Gastrocnemius medialis (tissue), 4 donors: Measurements from ENCODE around the gene FEM1A. TPM values are rescaled to one million over a fixed set of nuclear protein-coding genes. Genes with fewer than 3 reads are reported as not detected.

ENCODE experiments used
- ATAC-seq, 2 donors: fragments of 150-250 bp; one replicate each; pipeline ENCODE4 v1.9.1; 2016
- DNase-seq, 2 donors: peaks; one replicate each; pipeline ENCODE4 v3.0.0-alpha.2; 2019
- H3K27ac ChIP-seq, 4 donors: fragments of 200-600 bp; sonication (generic); 1 replicate in 1 of 4; 2 replicates in 3 of 4; pipeline ENCODE4 v1.5.1; 2016 to 2018; ENCODE audit warnings: mild to moderate bottlenecking in 2 of 4, moderate library complexity in 1 of 4
- H3K27me3 ChIP-seq, 3 donors: fragments of 200-600 bp; sonication (generic) in 2 of 3; 1 replicate in 1 of 3; 2 replicates in 2 of 3; pipeline versions ENCODE4 v1.5.1 to v1.6.0; 2016 to 2019; ENCODE audit warnings: mild to moderate bottlenecking in 1 of 3, moderate library complexity in 1 of 3
- H3K36me3 ChIP-seq, 2 donors: fragments of 200-600 bp; sonication (generic) in 1 of 2; one replicate each; pipeline ENCODE4 v1.5.1; 2017 to 2018
- H3K4me1 ChIP-seq, 2 donors: fragments of 200-600 bp; sonication (generic) in 1 of 2; one replicate each; pipeline ENCODE4 v1.5.1; 2016 to 2017; ENCODE audit warnings: mild to moderate bottlenecking in 2 of 2
- H3K4me3 ChIP-seq, 4 donors: fragments of 200-600 bp; sonication (generic) in 3 of 4; 1 replicate in 1 of 4; 2 replicates in 3 of 4; pipeline ENCODE4 v1.5.1; 2016 to 2019; ENCODE audit warnings: mild to moderate bottlenecking in 2 of 4
- H3K9me3 ChIP-seq, 3 donors: fragments of 200-600 bp; sonication (generic) in 2 of 3; 1 replicate in 1 of 3; 2 replicates in 2 of 3; pipeline ENCODE4 v1.5.1; 2016 to 2019
- POLR2A ChIP-seq, 2 donors: fragments of 450-650 bp; IDR thresholded peaks; one replicate each; pipeline ENCODE4 v1.6.1; 2017; ENCODE audit warnings: antibody characterized with exemption in 2 of 2, mild to moderate bottlenecking in 2 of 2, moderate library complexity in 2 of 2
- in situ Hi-C, 4 donors: fragments of 200-750 bp; cut with MboI; loops; one replicate each; pipeline versions ENCODE4 v1.15.0 to v1.8.0; 2017; ENCODE audit warnings: low sequenced_read_pairs in 4 of 4
- intact Hi-C: fragments of 100-400 bp; cut with DNase I; formaldehyde crosslinking; loops from one replicate; pipeline ENCODE4 v1.15.1; 2023; ENCODE audit warnings: low total_unique reads
- total RNA-seq, 4 donors: library from RNA; depleted of rRNA; stranded (reverse); fragments of >200 nt; gene quantifications; one replicate each; pipeline versions ENCODE4 v1.1.0 to v1.2.3, GENCODE V29; 2016
- TF ChIP-seq, protein P1 (sequence below), 5 experiments: fragments of 450-650 bp in 3 of 5; fragments of 200-600 bp in 2 of 5; sonication (generic) in 2 of 5; IDR thresholded peaks in 4 of 5; conservative IDR thresholded peaks in 1 of 5; 1 replicate in 4 of 5; 2 replicates in 1 of 5; pipeline ENCODE4 v1.5.1; 2016 to 2019; ENCODE audit warnings: antibody characterized with exemption in 5 of 5, mild to moderate bottlenecking in 3 of 5, moderate library complexity in 3 of 5

FEM1A gene
- total RNA-seq, 4 donors from 2014 or later = 246 to 360 (median 300) TPM

DNA sequence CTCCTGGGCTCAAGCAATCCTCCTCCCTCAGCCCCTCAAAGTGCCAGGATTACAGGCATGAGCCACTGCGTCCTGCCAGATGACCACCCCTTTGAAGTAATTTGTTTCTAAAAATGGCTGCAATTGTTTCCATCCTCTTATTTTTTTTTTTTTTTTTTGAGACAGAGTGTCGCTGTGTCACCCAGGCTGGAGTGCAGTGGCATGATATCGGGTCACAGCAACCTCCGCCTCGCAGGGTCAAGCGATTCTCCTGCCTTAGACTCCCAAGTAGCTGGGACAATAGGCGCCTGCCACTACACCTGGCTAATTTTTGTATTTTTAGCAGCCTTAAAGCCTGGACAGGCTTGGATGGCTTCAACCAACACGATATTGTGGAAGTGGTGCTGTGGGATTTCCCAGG is 45.5 kb upstream of the FEM1A start:
- Histone ChIP-seq H3K27ac (no peak overlapping the region), H3K9me3 (no peaks in the 10 kb centered on the region), H3K4me3 (no peak overlapping the region), H3K36me3 (no peaks in the 10 kb centered on the region), H3K27me3 (peaks cover 5 to 9% (median 5%) of the 10 kb centered on the region in 3 donors), H3K4me1 (peaks cover 4 to 14% of the 10 kb centered on the region in 2 donors)
- in situ Hi-C loops (no loop called here), intact Hi-C loops (no loop called here)
- DNase-seq (no peak), ATAC-seq (no peak)
- TF ChIP-seq, protein P1, sequence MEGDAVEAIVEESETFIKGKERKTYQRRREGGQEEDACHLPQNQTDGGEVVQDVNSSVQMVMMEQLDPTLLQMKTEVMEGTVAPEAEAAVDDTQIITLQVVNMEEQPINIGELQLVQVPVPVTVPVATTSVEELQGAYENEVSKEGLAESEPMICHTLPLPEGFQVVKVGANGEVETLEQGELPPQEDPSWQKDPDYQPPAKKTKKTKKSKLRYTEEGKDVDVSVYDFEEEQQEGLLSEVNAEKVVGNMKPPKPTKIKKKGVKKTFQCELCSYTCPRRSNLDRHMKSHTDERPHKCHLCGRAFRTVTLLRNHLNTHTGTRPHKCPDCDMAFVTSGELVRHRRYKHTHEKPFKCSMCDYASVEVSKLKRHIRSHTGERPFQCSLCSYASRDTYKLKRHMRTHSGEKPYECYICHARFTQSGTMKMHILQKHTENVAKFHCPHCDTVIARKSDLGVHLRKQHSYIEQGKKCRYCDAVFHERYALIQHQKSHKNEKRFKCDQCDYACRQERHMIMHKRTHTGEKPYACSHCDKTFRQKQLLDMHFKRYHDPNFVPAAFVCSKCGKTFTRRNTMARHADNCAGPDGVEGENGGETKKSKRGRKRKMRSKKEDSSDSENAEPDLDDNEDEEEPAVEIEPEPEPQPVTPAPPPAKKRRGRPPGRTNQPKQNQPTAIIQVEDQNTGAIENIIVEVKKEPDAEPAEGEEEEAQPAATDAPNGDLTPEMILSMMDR (IDR thresholded peaks at IDR 0.05 in 4 of 5, conservative IDR thresholded peaks at IDR 0.05 in 1 of 5) = no peak
- no peak for TF ChIP-seq POLR2A (IDR thresholded peaks at IDR 0.05)

DNA sequence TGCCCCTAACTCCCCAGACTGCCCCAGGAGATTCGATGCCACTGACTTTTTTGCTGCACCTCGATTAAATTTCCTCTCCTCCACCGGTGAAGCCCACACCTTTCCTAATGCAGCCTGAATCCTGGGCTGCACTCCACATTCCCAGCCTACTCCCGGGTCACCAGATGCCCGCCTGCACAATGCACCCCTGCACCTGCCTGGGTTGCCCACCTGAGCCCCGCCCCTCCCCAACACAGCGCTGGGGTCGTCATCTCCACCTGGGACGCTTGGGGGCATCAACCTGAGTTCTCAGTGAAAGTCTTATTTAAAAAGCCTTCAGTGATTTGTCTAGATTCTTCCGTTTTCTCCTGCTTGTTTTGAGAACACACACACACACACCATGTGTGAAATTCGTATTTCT is 43.3 kb upstream of the FEM1A start:
- TF ChIP-seq POLR2A (IDR thresholded peaks at IDR 0.05) = no peak
- TF ChIP-seq, protein P1 (IDR thresholded peaks at IDR 0.05 in 4 of 5, conservative IDR thresholded peaks at IDR 0.05 in 1 of 5) = no peak
- no peak for ATAC-seq
- Histone ChIP-seq H3K4me1 (peaks cover 4 to 11% of the 10 kb centered on the region in 2 donors), H3K27me3 (peaks cover 5 to 9% (median 5%) of the 10 kb centered on the region in 3 donors), H3K27ac (no peak overlapping the region), H3K4me3 (no peak overlapping the region), H3K36me3 (no peaks in the 10 kb centered on the region), H3K9me3 (no peaks in the 10 kb centered on the region)
- intact Hi-C loops = no loop called here
- no peak for DNase-seq
- in situ Hi-C loops = no loop called here

DNA sequence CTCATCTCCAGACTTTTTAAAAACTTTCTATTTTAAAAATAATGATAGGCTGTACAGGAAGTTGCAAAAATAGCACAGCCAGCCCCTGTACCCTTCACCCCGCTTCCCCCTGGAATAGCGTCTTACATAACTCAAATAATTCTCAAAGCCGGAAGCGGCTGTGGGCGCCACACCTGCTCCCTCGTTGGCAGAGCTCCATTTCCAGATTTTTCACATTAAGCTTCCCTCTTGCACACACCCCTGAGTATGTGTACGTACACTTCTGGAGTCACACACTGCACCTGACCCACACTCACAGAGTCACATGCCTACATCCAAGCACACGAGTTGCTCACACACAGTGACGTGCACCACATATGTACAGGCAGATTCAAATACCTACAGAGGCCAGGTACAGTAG is 42.9 kb upstream of the FEM1A start:
- DNase-seq (no peak), ATAC-seq (no peak)
- H3K27me3 ChIP-seq = peaks cover 5 to 9% (median 5%) of the 10 kb centered on the region in 3 donors
- TF ChIP-seq POLR2A (IDR thresholded peaks at IDR 0.05) = no peak
- TF ChIP-seq, protein P1 (IDR thresholded peaks at IDR 0.05 in 4 of 5, conservative IDR thresholded peaks at IDR 0.05 in 1 of 5) = no peak
- no peaks in the 10 kb centered on the region for H3K36me3 ChIP-seq
- no peaks in the 10 kb centered on the region for H3K9me3 ChIP-seq
- H3K27ac ChIP-seq = no peak overlapping the region
- intact Hi-C loops = no loop called here
- no peak overlapping the region for H3K4me3 ChIP-seq
- H3K4me1 ChIP-seq = peaks cover 4 to 11% of the 10 kb centered on the region in 2 donors
- in situ Hi-C loops = no loop called here

DNA sequence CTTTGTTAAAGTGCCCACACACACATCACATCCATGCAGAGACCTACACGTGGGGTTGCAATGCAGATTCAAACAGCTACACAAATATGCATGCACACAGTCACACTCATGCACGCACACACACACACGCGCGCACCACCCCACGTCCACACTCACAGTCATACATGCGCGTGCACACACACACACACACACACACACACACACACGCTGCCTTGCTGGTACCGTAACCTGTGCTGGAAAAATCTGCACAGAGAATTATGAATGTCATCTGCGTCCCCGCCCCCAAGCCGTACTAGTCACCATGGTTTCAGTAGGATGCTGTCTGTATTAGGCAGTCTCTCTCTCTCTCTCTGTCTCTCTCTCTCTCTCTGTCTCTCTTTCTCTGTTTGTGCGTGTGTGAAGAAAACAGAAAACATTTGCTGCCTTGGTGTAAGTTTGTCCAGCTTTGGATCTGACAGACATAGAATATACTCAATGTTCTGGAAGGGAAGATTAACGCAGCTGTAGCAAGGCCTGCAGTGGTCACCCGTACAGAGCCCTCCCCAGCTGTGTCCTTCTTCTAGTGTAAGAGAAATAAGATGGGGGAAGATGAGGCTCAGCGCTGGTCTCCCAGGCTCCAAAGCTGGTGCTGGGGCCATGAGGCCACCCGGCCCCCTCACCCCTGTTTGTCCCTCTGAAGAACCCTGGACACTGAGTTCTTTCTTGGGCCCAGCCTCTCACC is 41.5 kb upstream of the FEM1A start:
- ATAC-seq = no peak
- no peaks in the 10 kb centered on the region for H3K36me3 ChIP-seq
- H3K4me3 ChIP-seq = no peak overlapping the region
- no peak for TF ChIP-seq POLR2A (IDR thresholded peaks at IDR 0.05)
- TF ChIP-seq, protein P1 (IDR thresholded peaks at IDR 0.05 in 4 of 5, conservative IDR thresholded peaks at IDR 0.05 in 1 of 5) = no peak
- intact Hi-C loops (no loop called here), in situ Hi-C loops (no loop called here)
- DNase-seq = no peak
- H3K9me3 ChIP-seq = no peaks in the 10 kb centered on the region
- no peak overlapping the region for H3K27ac ChIP-seq
- H3K27me3 ChIP-seq = peaks cover 5 to 9% (median 5%) of the 10 kb centered on the region in 3 donors
- peaks cover 3% of the 10 kb centered on the region in 2 donors for H3K4me1 ChIP-seq
